Stimulated activated CD8-positive, alpha-beta memory T cell treated with anti-CD3 and anti-CD28 coated beads, Interleukin-7, amount 100 ng/mL, for 4 hours (primary cell): ENCODE results near the gene CD2.

Source experiments
- DNase-seq, 2 donors: peaks; one replicate each; pipeline ENCODE4 v3.0.0-alpha.2; 2020; ENCODE audit warnings: low read depth in 2 of 2

CD2 gene

GRCh38 chr1:116754198-116754977 lies at the start of gene CD2:
Gene CD2, plus strand, starts transcription at chr1:116754430. Its CDS starts 63 bp downstream, at chr1:116754493.
- peak in 1 of 2 donors; percentile 40 for DNase-seq

- no peak for DNase-seq
Measured at GRCh38 chr1:116706123-116706522, 48.1 kb upstream of the CD2 start.

- no peak for DNase-seq
Measured at GRCh38 chr1:116706841-116707240, 47.4 kb upstream of the CD2 start.

GRCh38 chr1:116708255-116708900 lies 45.9 kb upstream of the CD2 start:
- no peak for DNase-seq

- DNase-seq = no peak
Measured at GRCh38 chr1:116709666-116710167, 44.5 kb upstream of the CD2 start.

- DNase-seq = no peak
Measured at GRCh38 chr1:116710420-116711262, 43.6 kb upstream of the CD2 start.

GRCh38 chr1:116711263-116711840 lies 42.9 kb upstream of the CD2 start:
- no peak for DNase-seq

GRCh38 chr1:116712510-116712909 lies 41.7 kb upstream of the CD2 start:
- no peak for DNase-seq

- no peak for DNase-seq
Measured at GRCh38 chr1:116713474-116713873, 40.8 kb upstream of the CD2 start.

- no peak for DNase-seq
Measured at GRCh38 chr1:116716391-116716790, 37.8 kb upstream of the CD2 start.

GRCh38 chr1:116717318-116717717 lies 36.9 kb upstream of the CD2 start:
- DNase-seq = no peak

GRCh38 chr1:116720364-116721038 lies 33.7 kb upstream of the CD2 start:
- no peak for DNase-seq

GRCh38 chr1:116721039-116721405 lies 33.2 kb upstream of the CD2 start:
- no peak for DNase-seq

- DNase-seq = no peak
Measured at GRCh38 chr1:116721451-116722007, 32.7 kb upstream of the CD2 start.

- DNase-seq = no peak
Measured at GRCh38 chr1:116722016-116722838, 32.0 kb upstream of the CD2 start.

GRCh38 chr1:116724765-116725375 lies 29.4 kb upstream of the CD2 start:
- DNase-seq = peak; percentile 57 to 76

GRCh38 chr1:116725798-116726197 lies 28.4 kb upstream of the CD2 start:
- DNase-seq = no peak

- DNase-seq = no peak
Measured at GRCh38 chr1:116726872-116727820, 27.1 kb upstream of the CD2 start.

GRCh38 chr1:116731439-116731838 lies 22.8 kb upstream of the CD2 start:
- DNase-seq = no peak
